NOMO-1 treated with dmso at 0.1 percent for 144 hours (cell line): Measurements from ENCODE around the gene GLMP.

Source experiments
- DNase-seq: peaks from one replicate; lab custom pipeline; 2025; ENCODE audit not compliant: unreplicated experiment; lab: John Stamatoyannopoulos, UW

Gene GLMP

GRCh38 chr1:156251527-156251926 lies 44.0 kb downstream of the GLMP start:
- DNase-seq: no peak

- DNase-seq: no peak
These were observed 45.9 kb downstream of the GLMP start for GRCh38 chr1:156249593-156249992.

- no peak for DNase-seq
These were observed 47.2 kb downstream of the GLMP start for GRCh38 chr1:156248323-156248683.

- no peak for DNase-seq
These were observed 47.8 kb downstream of the GLMP start, which contains the start of gene PAQR6 for GRCh38 chr1:156247460-156248322. Gene PAQR6, minus strand, starts transcription at chr1:156248056. Its CDS starts 1,325 bp downstream, at chr1:156246731.

DNA sequence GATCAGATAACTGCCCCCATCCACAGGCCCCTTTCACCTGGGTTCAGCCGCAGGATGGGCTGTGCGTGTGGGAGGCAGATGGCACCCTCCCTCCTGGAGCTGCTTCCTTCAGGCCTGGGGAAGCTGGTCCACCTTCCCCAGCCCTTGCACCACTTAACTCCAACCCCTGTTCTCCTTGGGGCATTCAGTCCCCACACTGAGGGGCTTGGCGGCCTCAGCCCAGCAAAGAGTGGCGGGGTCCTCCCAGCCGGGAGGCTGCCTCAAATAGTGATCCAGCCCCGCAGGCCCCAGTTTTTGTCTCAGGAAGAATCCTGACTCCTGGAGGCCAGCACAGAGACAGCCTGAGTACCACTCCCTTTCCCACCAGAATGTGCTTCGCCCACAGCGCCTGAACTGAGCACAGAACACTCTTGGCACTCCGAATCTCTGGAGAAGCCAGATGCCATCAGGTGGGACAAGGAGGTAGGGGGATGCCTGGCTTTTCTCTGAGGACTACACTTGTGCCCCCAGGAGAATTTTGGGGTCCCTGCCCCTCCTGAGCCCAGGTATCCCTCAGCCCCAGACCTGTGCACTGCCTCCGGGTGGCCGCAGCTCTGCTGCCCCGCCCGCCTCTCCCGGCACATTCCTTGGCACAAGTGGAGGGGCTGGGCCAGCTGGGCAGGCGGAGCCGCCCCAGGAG lies 48.6 kb downstream of the GLMP start:
- DNase-seq: no peak

GRCh38 chr1:156246241-156246780 lies 49.2 kb downstream of the GLMP start:
- DNase-seq: no peak

DNA sequence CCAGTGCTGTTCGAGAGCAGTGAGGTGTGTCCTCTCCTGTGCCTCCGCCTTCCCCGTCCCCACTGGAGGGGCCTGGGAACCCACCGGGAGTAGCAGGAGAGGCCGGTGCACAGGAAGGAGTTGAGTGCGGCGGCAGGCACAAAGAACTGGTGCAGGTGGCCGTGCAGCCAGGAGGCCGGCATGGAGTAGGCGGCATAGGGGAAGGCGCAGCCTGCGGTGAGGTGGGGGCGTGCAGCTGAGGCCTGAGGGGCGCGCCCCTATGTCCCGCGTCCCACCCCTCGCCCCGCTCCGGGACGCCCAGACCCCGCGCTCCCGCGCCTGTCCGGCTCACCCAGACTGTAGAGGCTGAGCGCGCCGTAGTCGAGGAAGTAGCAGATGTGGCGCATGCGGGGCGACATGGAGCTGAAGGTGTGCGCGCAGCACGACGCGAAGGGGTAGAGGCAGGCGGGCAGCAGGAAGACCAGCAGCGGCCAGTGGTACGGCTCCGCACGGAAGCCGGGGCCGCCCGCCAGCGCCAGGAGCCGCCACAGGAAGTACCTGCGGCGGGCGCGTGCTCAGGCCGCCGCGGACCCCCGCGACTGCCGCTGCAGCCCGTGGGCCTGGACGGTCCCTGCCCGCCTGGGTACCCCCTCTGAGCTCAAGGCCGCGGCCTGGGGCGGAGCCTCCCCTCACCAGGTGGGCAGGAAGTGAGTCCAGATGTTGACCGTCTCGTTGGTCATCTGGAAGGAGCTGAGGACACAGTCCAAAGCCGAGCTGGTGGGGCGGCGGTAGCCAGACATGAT lies 49.8 kb downstream of the GLMP start:
- DNase-seq: no peak

GRCh38 chr1:156244712-156245111 lies 50.8 kb downstream of the GLMP start:
- DNase-seq: no peak

GRCh38 chr1:156244126-156244525 lies 51.4 kb downstream of the GLMP start:
- DNase-seq: no peak

- DNase-seq: no peak
These were observed 52.7 kb downstream of the GLMP start for GRCh38 chr1:156242738-156243137.
